ENCODE results near the gene SPNS1. TPM values are rescaled to one million over a fixed set of nuclear protein-coding genes. Genes with fewer than 3 reads are reported as not detected.

The SPNS1 gene
- total RNA-seq, 3 donors from 2014 or later (not counting 1 experiment from before 2014, with no cell fraction given): 36.0 to 44.3 (median 36.9) TPM

DNA sequence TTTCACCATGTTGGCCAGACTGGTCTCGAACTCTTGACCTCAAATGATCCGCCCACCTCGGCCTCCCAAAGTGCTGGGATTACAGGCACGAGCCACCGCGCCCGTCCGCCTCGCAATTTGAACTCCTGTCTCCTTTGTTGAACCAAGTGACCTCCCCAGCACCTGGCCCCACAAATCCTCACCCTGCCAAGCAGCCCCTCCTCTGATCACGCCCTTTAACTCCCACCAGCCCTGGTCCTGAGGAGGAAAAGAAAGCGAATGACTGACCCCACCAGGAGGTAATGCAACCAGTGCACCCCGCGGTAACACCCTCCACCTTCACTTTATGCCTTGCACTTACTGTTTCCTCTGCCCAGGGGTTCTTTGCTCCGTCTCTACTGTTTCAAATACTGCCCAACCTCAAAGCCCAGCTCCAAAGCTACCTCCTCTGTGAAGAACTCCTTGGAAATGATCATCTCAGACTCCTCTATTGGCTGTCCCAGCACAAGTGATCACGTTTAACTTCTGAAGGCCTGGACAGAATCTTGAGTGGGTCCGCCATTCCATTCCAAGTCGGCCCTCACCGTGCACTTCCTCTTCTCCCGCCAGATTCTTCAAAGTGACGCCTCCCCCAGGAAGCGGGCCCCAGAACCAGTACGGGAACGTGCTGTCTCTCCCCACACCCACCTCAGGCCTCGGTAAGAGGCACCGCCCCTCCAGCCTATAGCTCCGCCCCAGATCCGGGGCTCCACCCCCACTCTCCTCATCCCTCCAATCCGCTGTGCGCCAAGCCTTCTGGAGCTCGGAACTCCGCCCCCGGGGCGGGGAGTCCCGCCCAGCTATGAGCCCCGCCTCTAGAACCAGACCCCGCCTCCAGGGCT is 38.4 kb upstream of the SPNS1 start:
- H3K4me1 Mint-ChIP-seq: peaks cover 15 to 39% of the 10 kb centered on the region in 2 donors
- WGBS (ENCODE audit: insufficient coverage): 34% methylated on average over 36 of the region's 36 CpGs
- intact Hi-C loops (cut with micrococcal nuclease): loop anchor here (1.0 kb wide), 1 partner anchor 11 kb away; the partner anchor contains the start of gene RABEP2

DNA sequence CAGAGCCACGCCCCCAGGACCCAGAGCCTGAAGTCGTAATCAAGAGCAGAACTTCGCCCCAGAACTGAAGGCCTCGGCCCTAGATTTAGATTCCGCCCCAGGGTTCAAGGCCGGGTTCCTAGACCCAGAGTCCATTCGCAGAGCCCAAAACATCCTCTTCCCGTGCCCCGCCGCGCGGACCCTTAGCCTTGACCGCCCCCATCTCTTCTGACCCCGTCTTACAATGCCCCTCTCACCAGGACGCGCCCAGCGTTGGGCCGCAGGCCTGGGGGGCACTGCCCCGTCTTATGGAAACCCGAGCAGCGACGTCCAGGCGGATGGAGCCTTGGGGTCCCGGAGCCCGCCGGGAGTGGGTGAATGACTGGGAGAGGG is 37.8 kb upstream of the SPNS1 start:
- DNase-seq (no peak), ATAC-seq (no peak)
- 75% methylated on average over 26 of the region's 26 CpGs for WGBS (ENCODE audit: insufficient coverage)
- Mint-ChIP-seq H3K9me3 (no peaks in the 10 kb centered on the region), H3K27me3 (ENCODE audit: low read depth in 2 of 2) (no peaks in the 10 kb centered on the region), H3K27ac (peak overlapping the region; percentile 25 to 78), H3K36me3 (no peaks in the 10 kb centered on the region), H3K4me1 (peaks cover 15 to 38% of the 10 kb centered on the region in 2 donors), H3K4me3 (peak overlapping the region; percentile 78)
- TF ChIP-seq, protein P1, sequence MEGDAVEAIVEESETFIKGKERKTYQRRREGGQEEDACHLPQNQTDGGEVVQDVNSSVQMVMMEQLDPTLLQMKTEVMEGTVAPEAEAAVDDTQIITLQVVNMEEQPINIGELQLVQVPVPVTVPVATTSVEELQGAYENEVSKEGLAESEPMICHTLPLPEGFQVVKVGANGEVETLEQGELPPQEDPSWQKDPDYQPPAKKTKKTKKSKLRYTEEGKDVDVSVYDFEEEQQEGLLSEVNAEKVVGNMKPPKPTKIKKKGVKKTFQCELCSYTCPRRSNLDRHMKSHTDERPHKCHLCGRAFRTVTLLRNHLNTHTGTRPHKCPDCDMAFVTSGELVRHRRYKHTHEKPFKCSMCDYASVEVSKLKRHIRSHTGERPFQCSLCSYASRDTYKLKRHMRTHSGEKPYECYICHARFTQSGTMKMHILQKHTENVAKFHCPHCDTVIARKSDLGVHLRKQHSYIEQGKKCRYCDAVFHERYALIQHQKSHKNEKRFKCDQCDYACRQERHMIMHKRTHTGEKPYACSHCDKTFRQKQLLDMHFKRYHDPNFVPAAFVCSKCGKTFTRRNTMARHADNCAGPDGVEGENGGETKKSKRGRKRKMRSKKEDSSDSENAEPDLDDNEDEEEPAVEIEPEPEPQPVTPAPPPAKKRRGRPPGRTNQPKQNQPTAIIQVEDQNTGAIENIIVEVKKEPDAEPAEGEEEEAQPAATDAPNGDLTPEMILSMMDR (IDR thresholded peaks at IDR 0.05): no peak
- no peaks in the 10 kb centered on the region for H3K9me3 ChIP-seq (ENCODE audit: control insufficient read depth, insufficient read depth, low read length)
- no peak overlapping the region for H3K4me3 ChIP-seq (ENCODE audit: low read length)
- intact Hi-C loops (cut with micrococcal nuclease): loop anchor here (1.0 kb wide), 1 partner anchor 11 kb away; the partner anchor contains the start of gene RABEP2
- peak overlapping the region; percentile 9 for H3K27ac ChIP-seq (ENCODE audit: low read length)
- H3K27me3 ChIP-seq (ENCODE audit: control insufficient read depth, insufficient read depth, low read length): no peaks in the 10 kb centered on the region
- peaks cover 22% of the 10 kb centered on the region for H3K4me1 ChIP-seq (ENCODE audit: control insufficient read depth, insufficient read depth, low read length)
- no peaks in the 10 kb centered on the region for H3K36me3 ChIP-seq (ENCODE audit: control insufficient read depth, insufficient read depth, low read length)

More for the DNA sequence above, 38.4 kb upstream of the SPNS1 start:
- Mint-ChIP-seq H3K36me3 (no peaks in the 10 kb centered on the region), H3K4me3 (peak overlapping the region; percentile 78), H3K9me3 (no peaks in the 10 kb centered on the region), H3K27me3 (ENCODE audit: low read depth in 2 of 2) (no peaks in the 10 kb centered on the region), H3K27ac (peak overlapping the region; percentile 25 to 78)
- ATAC-seq (peak; percentile 100), DNase-seq (peak; percentile 84 to 91)
- Histone ChIP-seq H3K27ac (ENCODE audit: low read length) (peak overlapping the region; percentile 10), H3K4me1 (ENCODE audit: control insufficient read depth, insufficient read depth, low read length) (peaks cover 29% of the 10 kb centered on the region), H3K9me3 (ENCODE audit: control insufficient read depth, insufficient read depth, low read length) (no peaks in the 10 kb centered on the region), H3K4me3 (ENCODE audit: low read length) (peak overlapping the region; percentile 24), H3K27me3 (ENCODE audit: control insufficient read depth, insufficient read depth, low read length) (no peaks in the 10 kb centered on the region), H3K36me3 (ENCODE audit: control insufficient read depth, insufficient read depth, low read length) (no peaks in the 10 kb centered on the region)
- TF ChIP-seq, protein P1 (IDR thresholded peaks at IDR 0.05): no peak

DNA sequence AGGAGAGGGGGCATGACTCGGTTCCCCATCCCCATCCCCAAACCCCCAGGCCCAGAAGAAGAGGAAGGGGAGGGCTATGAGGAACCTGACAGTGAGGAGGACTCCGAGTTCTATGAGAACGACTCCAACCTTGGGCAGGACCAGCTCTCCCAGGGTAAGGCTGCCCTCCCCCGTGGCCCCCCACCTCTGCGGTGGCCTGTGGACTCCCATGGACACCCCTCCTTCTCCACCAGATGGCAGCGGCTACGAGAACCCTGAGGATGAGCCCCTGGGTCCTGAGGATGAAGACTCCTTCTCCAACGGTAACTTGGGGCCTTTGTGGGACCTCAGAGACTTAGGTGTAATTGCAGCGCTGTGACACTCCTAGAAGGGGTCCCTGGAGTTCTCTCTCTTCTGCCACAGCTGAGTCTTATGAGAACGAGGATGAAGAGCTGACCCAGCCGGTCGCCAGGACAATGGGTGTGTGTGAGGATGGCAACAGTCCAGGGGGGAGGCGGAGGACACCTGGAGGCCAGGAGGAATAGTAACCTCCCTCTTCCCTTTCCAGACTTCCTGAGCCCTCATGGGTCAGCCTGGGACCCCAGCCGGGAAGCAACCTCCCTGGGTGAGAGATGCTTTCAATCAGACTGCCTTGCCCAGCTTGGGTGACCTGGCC is 37.2 kb upstream of the SPNS1 start:
- DNase-seq (no peak), ATAC-seq (no peak)
- no peak overlapping the region for H3K4me3 Mint-ChIP-seq
- Histone ChIP-seq H3K4me3 (ENCODE audit: low read length) (no peak overlapping the region), H3K9me3 (ENCODE audit: control insufficient read depth, insufficient read depth, low read length) (no peaks in the 10 kb centered on the region), H3K27me3 (ENCODE audit: control insufficient read depth, insufficient read depth, low read length) (no peaks in the 10 kb centered on the region), H3K27ac (ENCODE audit: low read length) (no peak overlapping the region), H3K36me3 (ENCODE audit: control insufficient read depth, insufficient read depth, low read length) (no peaks in the 10 kb centered on the region), H3K4me1 (ENCODE audit: control insufficient read depth, insufficient read depth, low read length) (peaks cover 19% of the 10 kb centered on the region)
- 91% methylated on average over 11 of the region's 14 CpGs for WGBS (ENCODE audit: insufficient coverage)
- no peak overlapping the region for H3K27ac Mint-ChIP-seq
- H3K27me3 Mint-ChIP-seq (ENCODE audit: low read depth in 2 of 2): no peaks in the 10 kb centered on the region
- intact Hi-C loops (cut with micrococcal nuclease): no loop called here
- no peaks in the 10 kb centered on the region for H3K36me3 Mint-ChIP-seq
- TF ChIP-seq, protein P1 (IDR thresholded peaks at IDR 0.05): no peak
- H3K4me1 Mint-ChIP-seq: peaks cover 15 to 35% of the 10 kb centered on the region in 2 donors
- H3K9me3 Mint-ChIP-seq: no peaks in the 10 kb centered on the region
